ENCODE data around the gene GPX1. TPM values are rescaled to one million over a fixed set of nuclear protein-coding genes. Genes with fewer than 3 reads are reported as not detected.

The GPX1 gene
- total RNA-seq, 1 donor from 2014 or later = 70.8 TPM

GRCh38 chr3:49313896-49314688, 44.1 kb downstream of the GPX1 start:
- Histone ChIP-seq H4K20me1 (ENCODE audit: low read depth) (no peaks in the 10 kb centered on the region), H2AFZ (replicated peaks) (no peak overlapping the region), H3K79me2 (ENCODE audit: low read depth) (no peaks in the 10 kb centered on the region), H3K9ac (no peak overlapping the region), H3K36me3 (no peaks in the 10 kb centered on the region), H3K27me3 (no peaks in the 10 kb centered on the region), H3K4me1 (no peaks in the 10 kb centered on the region), H3K4me2 (no peak overlapping the region), H3K27ac (no peak overlapping the region), H3F3A (ENCODE audit: low read depth) (no peaks in the 10 kb centered on the region), H3K4me3 (no peak overlapping the region), H3K9me3 (ENCODE audit: low read depth) (no peaks in the 10 kb centered on the region)
- H3K4me3 Mint-ChIP-seq = no peak overlapping the region
- H3K4me1 Mint-ChIP-seq = no peaks in the 10 kb centered on the region
- TF ChIP-seq CTCF (IDR thresholded peaks at IDR 0.05) (no peak), EZH2phosphoT487 (IDR thresholded peaks at IDR 0.05) (no peak), EZH2 (IDR thresholded peaks at IDR 0.05) (no peak)
- no peaks in the 10 kb centered on the region for H3K27me3 Mint-ChIP-seq (ENCODE audit: insufficient read depth, low read depth)
- H3K27ac Mint-ChIP-seq = no peak overlapping the region
- DNase-seq (ENCODE audit: low spot score) = no peak
- H3K36me3 Mint-ChIP-seq = peaks cover 21% of the 10 kb centered on the region
- no peaks in the 10 kb centered on the region for H3K9me3 Mint-ChIP-seq

GRCh38 chr3:49311283-49311682, 46.9 kb downstream of the GPX1 start:
- Histone ChIP-seq H3K9ac (no peak overlapping the region), H3K79me2 (ENCODE audit: low read depth) (no peaks in the 10 kb centered on the region), H3K36me3 (no peaks in the 10 kb centered on the region), H3K4me1 (no peaks in the 10 kb centered on the region), H3K4me3 (no peak overlapping the region), H3K4me2 (no peak overlapping the region), H3K27ac (no peak overlapping the region), H3F3A (ENCODE audit: low read depth) (no peaks in the 10 kb centered on the region), H4K20me1 (ENCODE audit: low read depth) (no peaks in the 10 kb centered on the region), H3K9me3 (ENCODE audit: low read depth) (no peaks in the 10 kb centered on the region), H2AFZ (replicated peaks) (no peak overlapping the region), H3K27me3 (no peaks in the 10 kb centered on the region)
- Mint-ChIP-seq H3K27me3 (ENCODE audit: insufficient read depth, low read depth) (no peaks in the 10 kb centered on the region), H3K4me1 (no peaks in the 10 kb centered on the region), H3K36me3 (peaks cover 22% of the 10 kb centered on the region), H3K27ac (no peak overlapping the region), H3K9me3 (no peaks in the 10 kb centered on the region), H3K4me3 (no peak overlapping the region)
- no peak for DNase-seq (ENCODE audit: low spot score)
- TF ChIP-seq CTCF (IDR thresholded peaks at IDR 0.05) = no peak
- TF ChIP-seq EZH2 (IDR thresholded peaks at IDR 0.05) = no peak
- TF ChIP-seq EZH2phosphoT487 (IDR thresholded peaks at IDR 0.05) = no peak

GRCh38 chr3:49310677-49311076, 47.5 kb downstream of the GPX1 start:
- H3K36me3 Mint-ChIP-seq = peaks cover 23% of the 10 kb centered on the region
- Histone ChIP-seq H4K20me1 (ENCODE audit: low read depth) (no peaks in the 10 kb centered on the region), H3K79me2 (ENCODE audit: low read depth) (no peaks in the 10 kb centered on the region), H3K4me3 (no peak overlapping the region), H3K4me2 (no peak overlapping the region), H3K9ac (no peak overlapping the region), H3K27me3 (no peaks in the 10 kb centered on the region), H3K27ac (no peak overlapping the region), H3K36me3 (no peaks in the 10 kb centered on the region), H2AFZ (replicated peaks) (no peak overlapping the region), H3K9me3 (ENCODE audit: low read depth) (no peaks in the 10 kb centered on the region), H3K4me1 (no peaks in the 10 kb centered on the region), H3F3A (ENCODE audit: low read depth) (no peaks in the 10 kb centered on the region)
- no peak overlapping the region for H3K4me3 Mint-ChIP-seq
- no peak for DNase-seq (ENCODE audit: low spot score)
- no peaks in the 10 kb centered on the region for H3K27me3 Mint-ChIP-seq (ENCODE audit: insufficient read depth, low read depth)
- TF ChIP-seq CTCF (IDR thresholded peaks at IDR 0.05) (no peak), EZH2phosphoT487 (IDR thresholded peaks at IDR 0.05) (no peak), EZH2 (IDR thresholded peaks at IDR 0.05) (no peak)
- no peaks in the 10 kb centered on the region for H3K4me1 Mint-ChIP-seq
- H3K9me3 Mint-ChIP-seq = no peaks in the 10 kb centered on the region
- H3K27ac Mint-ChIP-seq = no peak overlapping the region

Other genes starting within 250 kb of the GPX1 start
- 36.0 and 60.6 TPM in 2 replicates for gene USP19, start 237.5 kb downstream of the GPX1 start, total RNA-seq (ENCODE audit: low replicate concordance)
- 75.4 and 137 TPM in 2 replicates for gene LAMB2, start 225.3 kb downstream of the GPX1 start, total RNA-seq (ENCODE audit: low replicate concordance)
- gene CCDC71, start 192.0 kb downstream of the GPX1 start, total RNA-seq (ENCODE audit: low replicate concordance) = 18.8 and 41.9 TPM in 2 replicates
- gene KLHDC8B, start 186.8 kb downstream of the GPX1 start, total RNA-seq (ENCODE audit: low replicate concordance) = 14.8 and 45.1 TPM in 2 replicates
- gene C3orf62, start 81.1 kb downstream of the GPX1 start, total RNA-seq (ENCODE audit: low replicate concordance) = 3.0 and 3.4 TPM in 2 replicates
- 17.7 and 21.0 TPM in 2 replicates for gene USP4, start 18.3 kb downstream of the GPX1 start, total RNA-seq (ENCODE audit: low replicate concordance)
- 449 and 460 TPM in 2 replicates for gene RHOA, start 53.6 kb upstream of the GPX1 start, total RNA-seq (ENCODE audit: low replicate concordance)
- gene TCTA, start 54.1 kb upstream of the GPX1 start, total RNA-seq (ENCODE audit: low replicate concordance) = 1.4 and 5.2 TPM in 2 replicates
- gene AMT, start 64.1 kb upstream of the GPX1 start, total RNA-seq (ENCODE audit: low replicate concordance) = 35.4 and 46.0 TPM in 2 replicates
- 6.6 and 12.4 TPM in 2 replicates for gene NICN1, start 71.0 kb upstream of the GPX1 start, total RNA-seq (ENCODE audit: low replicate concordance)
- gene DAG1, start 111.9 kb upstream of the GPX1 start, total RNA-seq (ENCODE audit: low replicate concordance) = 67.5 and 94.5 TPM in 2 replicates
- gene BSN, start 196.1 kb upstream of the GPX1 start, total RNA-seq (ENCODE audit: low replicate concordance) = 0.17 and 0.53 TPM in 2 replicates